DMS114 treated with DMSO at 0.1 percent for 48 hours (cell line): ENCODE results near the gene KRT20.
"Not testable (repeated sequence)": the region's sequence is repeated elsewhere in the genome, so short reads cannot be mapped to it uniquely, and the experiment has no call there.

ENCODE experiments used
- DNase-seq: peaks from one replicate; lab custom pipeline; 2025; ENCODE audit not compliant: unreplicated experiment; lab: John Stamatoyannopoulos, UW

KRT20 gene

DNA sequence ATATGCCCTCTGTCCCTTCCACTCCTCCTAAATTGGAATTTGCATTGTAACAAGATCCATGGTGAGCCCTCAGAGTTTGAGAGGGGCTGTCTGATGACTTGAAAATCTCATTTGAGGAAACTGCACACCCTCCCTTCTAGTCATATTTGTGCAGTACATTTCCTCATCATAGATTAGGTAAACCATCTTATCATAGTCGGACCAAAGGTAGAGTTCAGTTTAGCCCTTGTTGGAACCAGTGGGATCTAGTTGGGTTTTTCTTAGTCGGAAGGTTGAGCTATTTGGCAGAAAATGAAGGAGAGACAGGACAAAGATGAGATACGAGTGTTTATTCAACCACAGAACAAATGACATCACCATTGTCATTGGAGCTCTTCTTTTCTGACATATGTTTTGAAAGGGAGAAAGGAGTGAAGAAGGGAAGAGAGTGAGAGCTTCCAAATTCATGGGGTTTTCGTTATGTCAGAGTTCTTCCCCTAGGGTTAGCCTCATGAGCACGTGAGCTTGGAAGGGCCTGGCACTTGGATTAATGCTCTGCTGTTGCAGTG is 15.8 kb upstream of the KRT20 start:
- DNase-seq: no peak

- no peak for DNase-seq
These were observed 11.9 kb upstream of the KRT20 start for GRCh38 chr17:40896916-40897455.

DNA sequence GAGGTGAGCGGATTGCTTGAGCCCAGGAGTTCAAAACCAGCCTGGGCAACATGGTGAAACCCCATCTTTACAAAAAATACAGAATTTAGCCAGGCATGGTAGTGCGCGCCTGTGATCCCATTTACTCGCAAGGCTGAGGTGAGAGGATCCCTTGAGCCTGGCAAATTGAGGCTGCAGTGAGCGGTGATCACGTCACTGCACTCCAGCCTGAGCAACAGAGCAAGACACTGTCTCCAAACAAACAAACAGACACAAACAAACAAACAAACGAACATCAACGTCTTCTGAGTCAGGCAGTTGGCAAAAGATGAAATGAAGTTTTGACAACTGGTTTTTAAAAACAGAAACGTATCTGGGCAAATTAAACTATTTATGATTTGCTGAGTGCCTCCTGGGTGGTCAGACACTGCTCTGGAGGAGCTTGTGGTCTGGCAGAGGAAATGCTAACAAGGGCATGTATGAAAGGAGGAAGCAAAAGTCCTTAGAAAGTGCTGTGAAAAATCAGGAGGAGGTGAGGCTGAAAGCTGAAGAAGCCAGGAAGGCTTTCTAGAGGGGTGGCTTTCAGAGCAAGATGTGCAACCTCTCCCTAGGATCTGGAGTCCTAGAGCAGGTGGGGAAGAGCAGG is 10.2 kb upstream of the KRT20 start:
- no peak for DNase-seq

DNA sequence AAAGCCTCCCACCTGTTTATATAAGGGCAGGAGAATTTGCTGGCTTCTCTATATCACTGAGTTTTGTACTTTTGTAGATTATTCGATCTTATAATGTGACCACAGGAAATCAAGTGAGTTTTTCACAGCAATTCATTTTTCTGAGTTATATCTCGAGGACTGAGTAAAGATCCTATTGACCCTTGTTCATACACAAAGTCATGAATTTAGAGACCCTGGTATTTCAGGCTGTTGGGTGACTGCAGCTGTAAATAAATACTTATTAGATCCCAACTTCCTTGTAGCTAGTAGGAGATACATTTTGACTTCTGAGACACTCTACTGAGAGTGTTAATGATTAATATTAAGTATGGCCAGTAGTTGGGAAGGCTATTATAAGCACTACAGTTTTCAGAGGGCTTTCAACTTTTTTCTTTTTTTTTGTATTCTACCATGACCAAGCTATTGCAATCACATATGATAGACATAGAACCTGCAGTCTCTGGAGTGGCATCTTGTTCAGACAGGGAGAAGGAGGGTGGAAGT is 3.2 kb upstream of the KRT20 start:
- no peak for DNase-seq

GRCh38 chr17:40886090-40886489 is 1.0 kb upstream of the KRT20 start:
- no peak for DNase-seq

- no peak for DNase-seq
These were observed 1.3 kb downstream of the KRT20 start for GRCh38 chr17:40883626-40884334.

- no peak for DNase-seq
These were observed 2.0 kb downstream of the KRT20 start for GRCh38 chr17:40883031-40883430.

DNA sequence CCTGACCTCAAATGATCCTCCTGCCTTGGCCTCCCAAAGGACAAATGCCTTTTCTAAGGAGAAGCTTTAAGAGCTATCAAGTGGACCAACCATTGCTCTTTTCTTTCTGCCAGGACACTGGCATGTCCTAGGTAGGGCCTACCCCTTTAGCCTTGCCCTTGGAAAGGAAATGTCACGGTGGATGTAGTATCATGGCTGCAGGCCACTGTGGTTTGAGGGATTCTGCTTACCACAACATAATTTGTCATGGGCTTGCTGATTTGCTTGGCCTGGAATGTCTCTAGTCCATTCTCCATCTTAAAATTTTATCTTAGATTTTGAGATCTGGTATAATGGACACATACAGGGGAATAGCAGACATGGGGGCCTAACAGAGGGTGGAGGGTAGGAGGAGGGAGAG is 6.0 kb downstream of the KRT20 start:
- no peak for DNase-seq

DNA sequence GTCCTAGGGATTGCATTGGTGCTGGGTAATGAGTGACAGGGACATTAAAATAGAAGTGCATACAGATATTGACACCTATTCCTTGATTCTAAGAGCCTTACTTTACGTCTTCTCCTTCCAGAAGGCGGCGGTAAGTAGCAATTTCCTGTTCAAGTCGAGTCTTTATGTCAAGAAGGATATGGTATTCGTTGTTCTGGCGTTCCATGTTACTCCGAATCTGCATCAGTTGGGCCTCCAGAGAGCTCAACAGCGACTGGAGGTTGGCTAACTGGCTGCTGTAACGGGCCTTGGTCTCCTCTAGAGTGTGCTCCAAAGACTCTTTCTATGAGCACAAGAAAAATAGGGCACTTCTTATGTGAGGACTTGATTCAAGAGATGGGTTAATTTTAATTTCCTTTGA is 7.0 kb downstream of the KRT20 start:
- DNase-seq: no peak

DNA sequence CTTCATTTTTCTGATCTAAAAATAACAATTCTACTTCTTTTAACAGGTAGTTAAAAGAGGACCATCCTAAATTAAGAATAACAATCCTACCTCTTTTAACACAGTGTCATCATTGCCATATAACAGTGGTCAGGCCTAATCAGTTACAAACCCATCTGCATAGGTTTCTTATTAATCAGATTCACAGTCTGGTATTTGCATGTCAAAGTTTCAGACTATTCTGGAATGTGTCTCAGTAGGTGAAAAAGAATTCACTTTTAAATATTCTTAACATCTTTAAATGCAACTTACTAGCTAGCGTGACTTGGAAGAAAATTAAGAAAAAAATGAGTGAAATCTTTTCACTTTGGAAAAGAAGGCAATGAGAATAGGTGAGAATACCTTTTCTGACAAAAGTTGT is 11.2 kb downstream of the KRT20 start:
- no peak for DNase-seq

- no peak for DNase-seq
These were observed 11.8 kb downstream of the KRT20 start for GRCh38 chr17:40873255-40873654.

GRCh38 chr17:40872416-40872815 is 12.6 kb downstream of the KRT20 start:
- no peak for DNase-seq

- DNase-seq: no peak
These were observed 13.7 kb downstream of the KRT20 start for GRCh38 chr17:40871316-40871715.

DNA sequence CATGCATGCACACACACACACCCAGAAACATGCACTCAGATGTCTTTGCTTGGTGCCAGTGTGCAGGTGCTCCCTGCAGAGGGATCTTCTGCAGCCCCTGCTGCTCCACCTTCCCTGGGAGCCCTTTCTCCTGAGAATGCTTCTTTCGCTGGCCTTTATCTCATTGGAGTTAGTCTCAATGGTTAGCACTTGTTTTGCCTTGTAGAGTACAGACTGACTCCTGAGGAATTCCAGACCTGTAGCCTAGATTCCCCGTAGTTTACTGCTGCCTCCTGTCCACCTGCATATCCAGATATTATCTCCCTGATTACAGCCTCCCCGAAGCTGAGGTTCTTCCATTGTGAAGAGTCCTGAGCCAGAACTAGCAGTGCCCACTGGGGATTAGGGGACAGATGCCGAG is 14.9 kb downstream of the KRT20 start:
- no peak for DNase-seq

- DNase-seq: no peak
These were observed 18.2 kb downstream of the KRT20 start, which contains the start of gene KRT12 for GRCh38 chr17:40866838-40867237. KRT12 (minus strand) TSS chr17:40867223; CDS start chr17:40867186, 37 bp downstream.

GRCh38 chr17:40864661-40865390 is 20.2 kb downstream of the KRT20 start:
- DNase-seq: no peak

- DNase-seq: no peak
These were observed 21.9 kb downstream of the KRT20 start for GRCh38 chr17:40862985-40863733.

- DNase-seq: no peak
These were observed 25.5 kb downstream of the KRT20 start for GRCh38 chr17:40859536-40859935.

DNA sequence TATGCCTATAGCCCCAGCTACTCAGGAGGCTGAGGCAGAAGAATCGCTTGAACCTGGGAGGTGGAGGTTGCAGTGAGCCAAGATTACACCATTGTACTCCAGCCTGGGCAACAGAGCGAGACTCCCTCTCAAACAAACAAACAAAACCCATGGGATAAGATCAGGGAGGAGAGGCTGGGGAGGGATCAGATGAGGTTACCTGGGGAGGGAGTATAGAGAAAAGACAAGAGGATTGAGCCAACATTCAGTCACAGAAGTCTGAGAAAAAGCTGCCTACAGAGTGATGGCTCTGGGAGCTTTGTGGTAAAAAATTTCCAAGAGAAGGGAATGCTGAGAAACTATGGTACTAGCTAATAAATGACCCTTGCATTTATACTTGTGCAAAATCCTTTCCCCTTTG is 26.4 kb downstream of the KRT20 start:
- not testable (repeated sequence) for DNase-seq

DNA sequence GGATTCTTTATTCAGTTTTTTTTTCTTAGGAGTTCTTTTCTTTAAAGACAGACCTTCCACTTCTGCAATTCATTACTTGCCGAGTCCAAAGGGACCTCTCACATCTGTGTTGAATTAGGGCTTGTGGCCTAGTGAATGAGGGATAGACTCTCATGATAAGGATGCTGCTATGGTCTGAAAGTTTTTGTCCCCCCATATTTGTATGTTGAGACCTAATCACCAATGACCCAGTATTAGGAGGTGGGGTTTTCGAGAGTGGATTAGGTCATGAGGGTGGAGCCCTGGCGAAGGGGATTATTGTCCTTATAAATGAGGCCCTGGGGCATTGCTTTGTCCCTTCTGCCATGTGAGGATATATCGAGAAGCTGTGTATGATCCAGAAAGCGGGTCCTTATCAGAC is 27.5 kb downstream of the KRT20 start:
- DNase-seq: no peak
